Measurements from ENCODE around the gene RYR2.
A peak's percentile ranks its signal among the peaks of the same experiment; 100 is the strongest.

Gene RYR2

DNA sequence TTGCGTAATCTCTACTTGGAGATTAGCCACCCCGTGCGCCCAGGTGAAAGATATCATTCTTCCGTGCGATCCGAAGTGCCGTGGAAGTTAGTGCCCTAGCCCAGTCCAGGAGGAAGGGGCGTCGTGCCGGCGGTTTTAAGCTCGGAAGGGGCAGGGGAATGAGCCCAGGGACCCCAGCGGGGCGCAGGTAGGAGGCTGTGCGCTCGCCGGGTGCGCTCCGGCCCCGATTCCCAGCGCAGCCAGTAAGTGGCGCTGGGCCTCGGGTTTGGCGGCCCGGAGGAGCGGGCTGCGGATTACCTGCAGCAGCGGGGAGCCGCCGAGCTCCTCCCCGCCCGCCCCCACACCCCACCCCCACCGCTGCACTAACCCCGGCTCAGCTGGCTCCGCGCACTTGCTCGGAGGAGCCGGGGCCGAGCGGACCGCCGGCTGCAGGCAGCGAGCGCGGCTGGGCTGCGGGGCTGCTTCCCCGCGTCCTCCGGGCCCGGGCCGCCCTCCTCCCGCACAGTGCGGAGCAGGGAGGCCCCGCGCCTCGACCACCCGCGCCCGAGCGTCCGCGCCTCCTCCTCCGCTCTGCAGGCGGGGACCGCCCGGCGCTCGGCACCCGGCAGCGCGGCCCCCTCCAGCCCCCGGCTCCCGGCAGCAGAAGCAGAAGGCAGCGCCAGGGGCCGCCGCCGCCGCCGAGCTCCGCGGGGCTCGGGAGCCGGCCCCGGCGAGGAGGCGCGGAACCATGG, at the start of gene RYR2:
RYR2 (plus strand) TSS at position 390 of the 731 bp plus-strand sequence; CDS start at position 728, 338 bp downstream.
- no peak for DNase-seq

DNA sequence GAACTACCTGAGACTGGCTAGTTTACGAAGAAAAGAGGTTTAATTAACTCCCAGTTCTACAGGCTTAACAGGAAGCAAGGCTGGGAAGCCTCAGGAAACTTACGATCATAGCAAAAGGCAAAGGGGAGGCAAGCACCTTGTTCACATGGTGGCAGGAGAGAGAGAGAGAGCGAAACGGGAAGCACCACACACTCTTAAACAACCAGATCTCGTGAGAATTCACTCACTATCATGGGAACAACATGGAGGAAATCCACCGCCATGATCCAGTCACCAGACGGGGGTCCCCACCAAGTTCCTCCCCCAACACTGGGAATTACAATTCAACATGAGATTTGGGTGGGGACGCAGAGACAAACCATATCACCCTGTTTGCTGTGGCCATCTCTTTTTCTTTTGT, 49.5 kb upstream of the RYR2 start:
- DNase-seq: no peak

DNA sequence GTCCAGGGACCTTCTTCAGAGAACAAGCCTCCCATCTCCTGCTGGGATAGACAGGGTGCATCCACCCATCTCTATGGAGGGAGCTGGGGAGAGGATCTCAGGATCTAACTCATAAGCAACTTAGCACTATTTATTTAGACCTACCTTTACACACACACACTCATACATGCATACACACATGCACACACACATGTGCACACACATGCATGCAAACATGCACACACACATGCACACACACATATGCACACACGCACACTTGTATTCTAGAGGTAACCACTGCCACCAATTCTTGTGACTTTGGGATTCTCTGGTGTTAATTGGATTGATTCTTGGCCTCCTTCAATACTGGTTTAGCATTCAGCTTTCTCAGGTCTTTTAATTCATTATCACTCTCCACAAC, 47.5 kb upstream of the RYR2 start:
- DNase-seq: no peak

DNA sequence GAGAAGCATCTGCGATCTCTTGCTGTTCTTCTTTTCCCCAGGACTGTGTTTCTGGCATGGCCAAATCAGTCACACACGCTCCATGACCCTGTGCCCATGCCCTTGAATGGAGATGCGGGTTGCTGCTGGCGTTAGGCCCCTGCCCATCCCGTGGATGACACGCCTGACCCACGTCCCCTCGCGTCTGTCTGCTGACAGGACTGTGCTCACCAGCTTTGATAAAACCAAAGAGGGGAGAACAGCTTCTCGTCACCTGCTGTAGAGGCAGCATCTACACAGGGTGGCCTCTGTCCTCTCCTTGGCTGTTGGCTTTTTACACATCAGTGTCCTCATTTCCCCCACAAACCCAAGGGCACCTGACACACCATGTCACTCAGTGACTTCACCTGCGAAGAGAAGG, 44.6 kb upstream of the RYR2 start:
- no peak for DNase-seq

DNA sequence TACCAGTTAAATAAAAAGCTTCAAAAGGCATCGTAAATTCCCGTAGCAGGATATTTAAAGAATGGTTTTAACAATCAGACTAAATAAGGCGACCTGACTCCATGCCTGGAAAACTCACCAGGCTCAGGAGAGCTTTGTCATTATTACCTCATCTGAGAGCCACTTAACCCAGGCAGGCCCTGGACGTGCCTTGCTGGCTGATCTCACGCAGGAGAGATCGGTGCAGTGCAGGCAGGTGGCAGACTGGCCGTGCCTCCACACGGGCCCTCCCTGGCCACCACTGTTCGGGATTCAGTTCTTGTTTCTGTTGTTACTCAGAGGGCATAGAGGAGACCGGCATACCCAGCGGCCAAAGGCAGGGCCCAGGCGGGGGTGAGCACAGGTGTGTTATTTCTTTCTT, 44.1 kb upstream of the RYR2 start:
- no peak for DNase-seq

DNA sequence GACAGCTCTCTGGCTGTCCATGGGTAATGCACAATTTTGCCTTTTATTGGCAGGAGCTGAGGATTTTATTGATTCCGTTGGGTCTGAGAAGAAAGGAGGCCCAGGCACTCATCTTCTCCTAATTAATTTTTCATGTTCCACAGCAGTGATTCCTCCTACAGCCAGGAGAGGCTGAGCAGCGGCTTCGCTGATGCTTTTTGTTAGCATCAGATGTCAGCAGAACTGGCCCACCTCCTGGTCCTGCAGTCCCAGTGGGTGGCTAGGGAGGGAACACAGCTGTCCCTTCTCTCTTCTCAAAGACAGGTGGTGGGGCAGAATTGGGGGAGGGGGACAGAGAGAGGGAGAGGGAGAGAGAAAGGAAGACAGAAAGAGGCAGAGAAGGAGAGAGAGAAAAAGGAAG, 43.4 kb upstream of the RYR2 start:
- no peak for DNase-seq

DNA sequence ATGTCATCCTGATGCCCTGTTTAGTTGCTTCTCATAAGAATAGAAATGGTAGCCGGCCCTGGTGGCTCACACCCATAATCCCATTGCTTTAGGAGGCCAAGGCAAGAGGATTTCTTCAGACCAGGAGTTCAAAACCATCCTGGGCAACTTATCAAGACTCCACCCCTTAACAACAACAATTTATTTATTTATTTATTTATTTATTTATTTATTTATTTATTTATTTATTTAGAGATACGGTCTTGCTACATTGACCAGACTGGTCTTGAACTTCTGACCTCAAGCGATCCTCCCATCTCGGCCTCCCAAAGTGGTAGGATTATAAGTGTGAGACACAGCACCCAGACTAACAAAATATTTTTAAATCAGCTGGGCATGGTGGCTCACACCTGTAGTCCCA, 41.8 kb upstream of the RYR2 start:
- no peak for DNase-seq

DNA sequence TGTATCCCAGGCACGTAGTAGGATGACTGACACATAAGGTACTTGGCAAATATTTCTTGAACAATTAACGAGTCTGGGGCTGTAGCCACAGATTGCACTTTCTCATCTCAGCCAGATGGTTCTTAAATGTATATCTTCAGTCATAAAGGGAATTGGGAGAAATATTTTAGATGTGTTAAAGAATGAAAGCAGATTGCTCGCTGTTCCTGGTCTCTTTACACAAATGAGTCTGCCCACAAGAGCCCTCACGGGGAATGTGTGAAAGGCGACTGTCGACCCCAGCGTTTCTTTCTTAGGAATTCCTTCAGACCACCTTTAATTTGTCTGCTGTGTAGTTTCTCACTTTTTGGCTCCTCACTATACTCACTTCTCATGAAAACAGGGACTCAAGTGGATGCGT, 38.5 kb upstream of the RYR2 start:
- DNase-seq: no peak

DNA sequence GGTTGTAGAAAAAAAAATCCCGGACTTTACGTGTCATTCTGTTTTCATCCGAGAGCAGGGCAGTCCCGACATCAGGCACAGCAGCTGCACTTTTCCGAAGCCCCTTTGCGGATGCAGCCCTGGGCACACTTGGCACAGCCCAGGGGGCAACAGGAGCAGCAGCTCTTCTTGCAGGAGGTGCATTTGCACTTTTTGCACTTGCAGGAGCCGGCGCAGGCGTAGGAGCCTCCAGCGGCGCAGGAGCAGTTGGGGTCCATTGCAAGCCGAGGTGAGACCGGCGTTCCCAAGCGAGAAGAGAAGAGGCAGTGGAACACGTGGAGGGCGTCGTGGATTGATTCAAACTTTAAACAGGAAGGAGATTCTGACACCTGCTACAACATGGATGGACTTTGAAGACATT, 37.9 kb upstream of the RYR2 start, which contains the start of gene MT1HL1:
MT1HL1 (minus strand) TSS at position 326 of the 400 bp plus-strand sequence; CDS start at position 257, 69 bp downstream.
- DNase-seq: no peak

DNA sequence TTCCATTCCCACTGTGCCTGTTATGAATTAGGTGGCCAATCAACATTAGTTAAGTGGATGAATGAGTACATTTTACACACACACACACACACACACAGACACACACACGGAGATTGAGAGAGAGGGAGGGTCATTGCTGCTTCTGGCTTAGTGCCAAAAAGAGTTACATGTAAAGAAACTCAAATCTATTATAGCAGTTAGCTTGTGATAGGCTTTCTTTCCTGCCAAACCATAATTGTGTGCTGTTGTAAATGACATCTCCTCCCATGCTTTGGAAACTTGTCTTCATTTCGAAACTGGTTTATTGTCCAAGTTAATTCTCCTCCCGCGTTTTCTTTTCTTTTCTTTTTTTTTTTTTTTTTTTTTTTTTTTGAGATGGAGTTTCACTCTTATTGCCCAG, 36.3 kb upstream of the RYR2 start:
- no peak for DNase-seq

DNA sequence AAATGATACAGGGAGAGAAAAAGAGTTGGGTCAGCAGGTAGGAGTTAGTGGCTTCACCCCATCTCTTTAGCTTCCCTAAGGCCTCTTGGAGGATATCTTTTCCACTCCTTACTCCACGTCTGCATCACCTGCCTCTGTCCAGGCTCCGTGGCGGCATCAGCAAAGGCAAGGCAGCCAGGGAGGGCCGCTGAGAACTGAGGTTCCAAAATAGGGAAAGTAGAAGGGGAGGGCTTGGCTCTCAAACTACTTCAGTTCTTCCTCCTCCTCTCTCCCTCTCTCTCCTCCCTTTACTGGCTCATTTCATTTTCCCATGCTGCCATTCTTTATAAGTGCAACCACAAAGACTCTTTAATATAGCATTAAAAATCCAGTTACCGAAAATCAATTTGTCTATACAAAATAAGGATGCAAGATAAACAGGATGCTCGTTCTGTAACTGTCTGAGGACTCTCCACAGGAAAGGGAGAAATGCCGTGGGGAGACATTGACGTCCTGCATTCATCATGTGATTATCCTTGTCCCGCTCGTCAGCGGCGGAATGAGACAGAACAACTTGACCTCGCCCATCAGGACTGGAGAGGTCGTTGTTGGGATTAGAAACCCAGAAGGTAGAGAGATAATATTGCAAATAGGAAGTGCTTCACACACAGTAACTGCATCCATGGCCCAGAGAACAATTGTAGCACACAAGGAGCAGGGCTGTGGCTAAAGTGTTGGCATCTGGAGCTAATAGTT, 34.7 kb upstream of the RYR2 start:
- no peak for DNase-seq

DNA sequence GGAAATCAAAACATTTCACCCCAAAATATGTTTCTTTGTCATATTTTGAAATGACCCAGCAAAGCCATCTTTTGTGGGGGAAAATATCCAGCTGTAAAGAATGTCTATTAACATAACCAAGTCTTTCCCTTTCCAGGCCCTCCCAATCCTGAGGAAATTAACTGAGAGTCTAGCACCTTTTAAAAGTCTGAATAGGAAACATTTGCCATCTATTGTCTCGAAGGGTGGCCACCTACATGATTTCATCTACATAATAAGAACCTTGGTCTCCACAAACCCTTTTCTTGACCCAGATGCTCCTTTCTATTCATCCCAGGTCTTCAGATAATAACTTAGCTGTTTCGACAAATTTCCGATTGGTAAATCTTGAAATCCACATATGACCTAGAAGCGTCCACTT, 32.4 kb upstream of the RYR2 start:
- DNase-seq: no peak

DNA sequence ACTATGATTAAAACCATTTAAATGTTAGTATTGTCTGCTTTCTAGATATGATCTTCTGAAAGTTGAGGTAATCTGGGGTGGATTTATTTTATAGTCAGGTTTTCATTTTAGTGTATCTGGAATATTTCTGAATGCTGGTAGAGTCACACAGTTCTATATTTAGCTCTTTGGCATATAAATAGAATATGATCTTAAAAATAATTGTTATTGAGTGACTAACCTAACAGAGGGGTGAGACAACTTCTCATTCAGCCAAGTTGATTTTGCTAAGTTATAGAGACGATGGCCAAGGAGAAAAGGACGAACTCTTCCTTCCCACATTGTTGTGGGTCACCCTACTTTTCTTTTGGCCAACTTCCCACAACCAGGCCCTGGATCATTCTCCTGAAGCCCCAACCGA, 30.6 kb upstream of the RYR2 start:
- DNase-seq: no peak

DNA sequence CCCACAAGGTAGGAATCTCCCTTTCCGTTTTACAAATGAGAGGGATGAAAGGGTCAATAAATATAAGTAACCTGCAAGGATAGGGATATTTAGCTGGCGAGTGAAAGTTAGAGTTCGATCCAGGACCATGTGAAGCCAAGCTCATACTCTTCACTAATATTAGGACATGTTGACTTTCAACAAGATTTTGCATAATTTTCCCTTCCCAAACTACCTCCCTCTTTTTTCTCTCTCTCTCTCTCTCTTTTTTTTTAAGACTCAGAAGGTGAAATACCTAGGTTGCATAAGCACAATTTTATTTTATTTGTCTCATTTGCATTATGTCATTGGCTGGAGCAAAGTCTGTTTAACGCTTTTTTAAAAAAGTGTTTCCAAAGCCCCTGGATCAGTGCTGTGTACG, 29.6 kb upstream of the RYR2 start:
- no peak for DNase-seq

DNA sequence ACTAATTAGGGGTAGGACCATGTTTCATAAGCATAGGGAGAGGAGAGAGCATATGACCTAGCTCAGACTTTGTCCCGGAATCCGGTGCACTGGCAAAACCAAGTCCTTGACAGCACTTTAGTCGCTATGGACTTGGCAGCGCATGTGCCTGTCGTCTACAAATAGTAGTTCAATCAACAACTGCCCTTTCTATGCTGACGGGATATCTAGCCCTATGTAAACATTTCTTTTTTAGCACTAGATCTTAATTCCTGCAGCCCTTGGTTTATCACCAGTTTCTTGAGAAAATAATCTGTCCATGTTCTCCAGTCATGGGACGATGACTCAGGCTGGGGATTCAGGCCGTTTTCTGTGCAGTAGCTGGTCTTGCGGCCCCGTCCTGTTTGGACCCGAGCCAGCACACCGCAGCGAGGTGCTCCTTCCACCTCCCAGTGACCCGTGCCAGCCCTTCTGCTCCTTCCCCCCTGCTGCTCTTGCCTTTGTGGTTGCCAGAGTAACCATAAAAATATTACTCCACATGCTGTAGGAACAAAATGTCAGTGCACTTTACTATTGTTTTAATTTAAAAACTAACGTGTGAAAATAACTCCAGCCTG, 29.1 kb upstream of the RYR2 start:
- DNase-seq: peak; percentile 14

DNA sequence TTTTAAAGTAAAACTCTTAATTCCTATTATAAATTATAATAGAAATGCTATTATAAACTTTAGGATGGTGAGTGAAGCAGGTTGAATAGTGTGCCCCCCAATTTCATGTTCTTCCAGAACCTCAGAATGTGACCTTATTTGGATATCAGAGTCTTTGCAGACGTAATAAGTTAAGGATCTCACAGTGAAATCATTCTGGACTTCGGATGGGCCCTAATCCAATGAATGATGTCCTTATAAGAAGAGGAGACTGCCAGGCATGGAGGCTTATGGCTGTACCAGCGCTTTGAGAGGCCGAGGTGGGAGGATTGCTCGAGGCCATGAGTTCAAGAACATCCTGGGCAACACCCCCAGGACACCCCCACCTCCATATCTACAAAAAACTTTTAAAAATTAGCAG, 28.4 kb upstream of the RYR2 start:
- DNase-seq: no peak

DNA sequence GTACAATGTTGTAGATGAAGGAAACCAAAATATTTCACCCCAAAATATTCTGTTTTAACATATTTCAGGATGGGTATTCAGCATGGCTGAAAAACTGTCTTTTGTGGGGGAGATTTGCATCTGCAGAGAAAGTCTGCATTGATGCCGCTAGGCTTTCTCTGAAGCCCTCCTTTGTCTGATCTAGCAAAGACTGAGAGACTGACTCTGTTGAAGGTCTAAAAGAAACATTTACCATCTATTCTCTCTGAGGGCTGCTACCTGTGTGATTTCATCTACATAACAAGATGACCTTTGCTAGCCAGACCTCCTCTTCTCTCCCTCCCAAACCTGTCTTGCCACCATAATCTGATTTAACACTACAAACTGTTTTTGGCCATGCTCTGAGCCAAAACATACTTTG, 25.4 kb upstream of the RYR2 start:
- no peak for DNase-seq

DNA sequence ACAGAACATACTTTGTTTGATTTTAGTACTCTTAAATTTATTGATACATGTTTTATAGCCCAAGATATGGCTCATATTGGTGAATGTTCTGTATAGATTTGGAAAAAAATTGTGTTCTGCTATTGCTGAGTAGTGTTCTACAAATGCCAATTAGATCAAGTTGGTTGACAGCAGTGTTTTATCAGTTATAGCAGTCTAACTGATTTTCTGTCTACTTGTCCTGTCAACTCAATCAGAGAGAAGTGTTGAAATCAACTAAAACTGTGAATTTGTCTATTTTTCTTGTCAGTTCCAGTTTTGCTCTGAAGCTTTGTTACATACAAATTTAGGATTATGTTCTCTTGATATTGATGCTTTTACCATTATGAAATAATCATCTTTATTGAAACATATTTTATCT, 23.1 kb upstream of the RYR2 start:
- DNase-seq: no peak

DNA sequence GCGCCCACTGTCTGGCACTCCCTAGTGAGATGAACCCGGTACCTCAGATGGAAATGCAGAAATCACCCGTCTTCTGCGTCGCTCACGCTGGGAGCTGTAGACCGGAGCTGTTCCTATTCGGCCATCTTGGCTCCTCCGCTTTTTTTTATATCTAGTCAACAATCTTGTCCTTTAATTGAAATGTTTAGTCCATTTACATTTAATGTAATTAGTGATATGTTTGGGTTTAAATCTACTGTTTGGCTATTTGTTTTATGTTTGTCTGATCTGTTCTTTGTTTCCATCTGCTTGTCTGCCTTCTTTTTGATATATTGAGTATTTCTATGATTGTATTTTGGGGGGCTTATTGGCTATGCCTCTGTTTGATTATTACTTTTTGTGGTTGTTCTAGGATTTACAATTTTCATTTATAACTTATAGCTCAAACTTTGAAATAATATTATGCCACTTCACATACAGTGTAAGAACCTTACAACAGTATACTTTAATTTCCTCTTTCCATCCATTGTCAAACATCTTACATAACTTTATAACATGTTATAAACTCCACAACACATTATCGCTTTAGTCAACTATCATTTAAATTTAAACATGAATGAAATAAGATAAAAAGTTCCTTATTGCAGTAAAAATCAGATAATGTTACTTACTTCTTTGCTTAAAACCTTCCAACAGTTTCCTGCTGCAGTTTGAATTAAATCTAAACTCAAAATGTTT, 16.5 kb upstream of the RYR2 start:
- DNase-seq: no peak

DNA sequence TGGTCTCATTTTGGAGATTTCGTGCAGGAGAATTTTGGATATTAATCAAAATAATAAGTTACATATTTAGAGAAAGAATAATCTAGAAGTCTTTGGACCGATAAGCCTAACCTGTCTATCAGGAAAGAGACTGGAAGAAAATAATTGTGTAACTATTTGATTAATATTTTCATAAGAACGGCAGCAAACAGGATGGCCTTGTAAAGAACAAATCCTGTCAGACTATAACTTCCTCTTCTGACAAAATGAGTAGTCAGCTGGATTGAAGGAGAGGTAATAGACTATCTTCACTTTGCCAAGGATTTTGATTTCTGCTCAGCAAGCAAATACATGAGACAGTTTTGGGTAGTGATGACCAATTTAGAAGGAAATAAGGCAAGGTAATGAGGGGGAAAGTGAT, 12.7 kb upstream of the RYR2 start:
- no peak for DNase-seq

DNA sequence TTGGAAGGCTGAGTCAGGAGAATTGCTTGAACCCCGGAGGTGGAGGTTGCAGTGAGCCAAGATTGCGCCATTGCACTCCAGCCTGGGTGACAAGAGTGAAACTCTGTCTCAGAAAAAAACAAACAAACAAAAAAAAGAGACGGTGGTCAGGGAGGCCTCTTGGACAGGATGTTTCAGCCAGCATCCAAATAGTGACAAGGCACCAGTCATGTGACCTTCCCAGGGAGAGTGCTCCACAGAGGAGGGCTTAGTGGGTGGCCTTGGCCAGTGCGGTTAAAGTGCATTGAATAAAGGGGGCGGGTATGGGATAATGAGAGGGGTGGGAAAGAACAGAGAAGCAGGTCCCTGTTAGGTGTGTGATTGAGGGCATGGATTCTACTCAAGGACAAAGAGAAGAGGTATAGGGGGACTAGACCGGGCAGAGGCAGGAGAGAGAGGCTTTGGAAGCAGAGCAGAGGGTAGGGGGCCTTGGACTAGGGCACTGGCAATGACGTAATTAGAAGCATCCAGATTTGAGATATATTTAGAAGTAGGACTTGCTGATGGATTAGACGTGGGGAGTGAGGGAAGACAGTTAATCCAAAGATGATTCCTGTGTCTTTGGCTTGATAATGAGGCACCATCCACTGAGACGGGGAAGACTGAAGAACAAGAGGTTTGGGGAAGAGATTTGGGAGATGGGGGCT, 12.0 kb upstream of the RYR2 start:
- DNase-seq: no peak

DNA sequence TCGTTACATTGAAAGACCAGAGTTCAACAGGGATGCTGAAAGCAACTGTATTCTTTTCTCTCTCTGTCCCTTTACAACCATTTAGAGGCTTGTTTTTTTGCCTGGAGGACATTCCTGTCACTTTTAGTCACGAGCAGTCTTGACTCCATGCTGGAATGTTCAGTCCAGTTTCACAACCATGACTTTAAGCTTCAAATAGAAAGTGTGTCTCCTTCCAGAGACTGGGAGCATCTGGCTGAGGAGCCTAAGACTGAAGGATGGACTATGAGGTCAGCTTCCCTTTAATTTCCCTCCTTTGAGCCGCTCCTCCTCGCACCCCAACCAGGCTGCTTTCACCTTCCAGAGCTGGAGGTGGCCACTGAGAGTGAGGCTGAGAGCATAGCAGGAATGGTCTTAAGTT, 10.5 kb upstream of the RYR2 start:
- no peak for DNase-seq

DNA sequence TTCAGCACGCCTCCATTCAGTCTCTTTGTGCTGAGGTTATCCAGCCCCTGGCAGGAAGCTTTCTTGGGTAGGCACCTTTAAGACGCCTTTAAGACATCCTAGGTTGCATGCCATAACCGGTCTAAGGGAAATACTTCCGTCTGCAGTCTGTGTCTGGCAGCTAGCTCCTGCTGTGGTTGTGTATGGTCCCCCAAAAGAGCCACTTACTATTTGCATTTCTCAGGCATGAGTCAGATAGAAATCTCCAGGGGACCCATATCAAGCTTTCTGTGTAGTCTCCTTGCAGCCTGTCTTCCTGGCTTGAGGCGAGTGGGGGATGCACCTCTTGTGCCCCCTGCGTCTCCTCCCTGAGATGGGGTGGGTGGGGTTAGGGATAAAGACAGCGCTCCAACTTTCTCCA, 10.0 kb upstream of the RYR2 start:
- no peak for DNase-seq

Measured in NCI-H2029 (cell line).